Islet precursor cell (in vitro differentiated cells): ENCODE measurements around the gene DMRT3.

ENCODE experiments used
- DNase-seq: peaks from one replicate; pipeline ENCODE4 v3.0.0-alpha.2; 2018

DMRT3 gene

GRCh38 chr9:1005043-1005667 lies 28.7 kb downstream of the DMRT3 start:
- peak; percentile 71 for DNase-seq

- DNase-seq: no peak
Observed at GRCh38 chr9:1007312-1007711, 30.9 kb downstream of the DMRT3 start.

- no peak for DNase-seq
Observed at GRCh38 chr9:1008216-1008615, 31.8 kb downstream of the DMRT3 start.

- peak; percentile 85 for DNase-seq
Observed at GRCh38 chr9:1009101-1009707, 32.7 kb downstream of the DMRT3 start.

GRCh38 chr9:1013021-1013420 lies 36.6 kb downstream of the DMRT3 start:
- DNase-seq: no peak

GRCh38 chr9:1014225-1014624 lies 37.8 kb downstream of the DMRT3 start:
- DNase-seq: no peak

- DNase-seq: no peak
Observed at GRCh38 chr9:1014640-1015039, 38.2 kb downstream of the DMRT3 start.

GRCh38 chr9:1018121-1018520 lies 41.7 kb downstream of the DMRT3 start:
- DNase-seq: peak; percentile 61

GRCh38 chr9:1024112-1024511 lies 47.7 kb downstream of the DMRT3 start:
- no peak for DNase-seq

- no peak for DNase-seq
Observed at GRCh38 chr9:1025131-1025530, 48.7 kb downstream of the DMRT3 start.

GRCh38 chr9:1026219-1026618 lies 49.8 kb downstream of the DMRT3 start:
- DNase-seq: no peak

- no peak for DNase-seq
Observed at GRCh38 chr9:1028501-1029190, 52.2 kb downstream of the DMRT3 start.

- DNase-seq: no peak
Observed at GRCh38 chr9:1031951-1032601, 55.6 kb downstream of the DMRT3 start.

- no peak for DNase-seq
Observed at GRCh38 chr9:1034271-1034670, 57.8 kb downstream of the DMRT3 start.

- no peak for DNase-seq
Observed at GRCh38 chr9:1039589-1039988, 63.1 kb downstream of the DMRT3 start.
